Body of pancreas (tissue), 4 donors: ENCODE results near the gene DTNB. TPM values are rescaled to one million over a fixed set of nuclear protein-coding genes. Genes with fewer than 3 reads are reported as not detected.
"Not testable (repeated sequence)": the region's sequence is repeated elsewhere in the genome, so short reads cannot be mapped to it uniquely, and the experiment has no call there.

Experiments
- ATAC-seq: fragments of 150-250 bp; one replicate; pipeline ENCODE4 v1.9.1; 2016
- DNase-seq, 4 donors: peaks; one replicate each; pipeline ENCODE4 v3.0.0-alpha.2; 2019
- H3K27ac ChIP-seq, 4 donors: fragments of 200-600 bp; sonication (generic); 1 replicate in 3 of 4; 2 replicates in 1 of 4; pipeline versions ENCODE4 v1.5.1 to v1.6.1; 2016 to 2019; ENCODE audit warnings: mild to moderate bottlenecking in 1 of 4, mixed read lengths in 1 of 4, moderate library complexity in 1 of 4
- H3K27me3 ChIP-seq, 2 donors: fragments of 200-600 bp; sonication (generic); one replicate each; pipeline ENCODE4 v1.6.0; 2016; ENCODE audit warnings: mild to moderate bottlenecking in 1 of 2
- H3K36me3 ChIP-seq, 2 donors: fragments of 200-600 bp; sonication (generic); replicated peaks in 1 of 2; 2 replicates each; pipeline ENCODE4 v1.5.1; 2016; ENCODE audit warnings: low read depth in 2 of 2; ENCODE audit not compliant: insufficient read depth in 1 of 2
- H3K4me1 ChIP-seq: fragments of 200-600 bp; sonication (generic); one replicate; pipeline ENCODE4 v1.6.0; 2016
- H3K4me3 ChIP-seq, 2 donors: fragments of 200-600 bp; sonication (generic); 1 replicate in 1 of 2; 2 replicates in 1 of 2; pipeline ENCODE4 v1.5.1; 2016 to 2019
- H3K9me3 ChIP-seq, 3 donors: fragments of 200-600 bp; sonication (generic); 1 replicate in 2 of 3; 2 replicates in 1 of 3; pipeline ENCODE4 v1.5.1; 2016
- CTCF ChIP-seq, 7 experiments: fragments of 450-650 bp in 4 of 7; fragments of 200-600 bp in 3 of 7; sonication (generic) in 3 of 7; IDR thresholded peaks; one replicate each; pipeline ENCODE4 v1.5.1; 2016 to 2019; ENCODE audit warnings: antibody characterized with exemption in 7 of 7
- POLR2A ChIP-seq, 3 donors: fragments of 450-650 bp; IDR thresholded peaks; one replicate each; pipeline ENCODE4 v1.6.1; 2016; ENCODE audit warnings: antibody characterized with exemption in 3 of 3, mild to moderate bottlenecking in 2 of 3
- WGBS, 2 donors: methylation state at CpG; one replicate each; pipeline ENCODE4 v1.1.5; 2017; 5-methylcytosine and 5-hydroxymethylcytosine counted together
- intact Hi-C: fragments of 100-400 bp; cut with DNase I; formaldehyde crosslinking; loops from one replicate; pipeline ENCODE4 v1.15.1; 2023
- total RNA-seq, 2 donors: library from RNA; depleted of rRNA; stranded (reverse); fragments of >200 nt; gene quantifications; one replicate each; pipeline ENCODE4 v1.1.0, GENCODE V29; 2016

Gene DTNB
- total RNA-seq, 2 donors from 2014 or later = 17.8 to 22.6 TPM

- DNase-seq (no peak), ATAC-seq (no peak)
- no peaks in the 10 kb centered on the region for H3K36me3 ChIP-seq
- WGBS, 2 donors = 79 to 86% methylated on average over 9 of the region's 9 CpGs
- H3K4me3 ChIP-seq = no peak overlapping the region
- no peaks in the 10 kb centered on the region for H3K4me1 ChIP-seq
- intact Hi-C loops = no loop called here
- no peaks in the 10 kb centered on the region for H3K9me3 ChIP-seq
- H3K27me3 ChIP-seq = no peaks in the 10 kb centered on the region
- H3K27ac ChIP-seq = no peak overlapping the region
- TF ChIP-seq POLR2A (IDR thresholded peaks at IDR 0.05) (no peak), CTCF (IDR thresholded peaks at IDR 0.05) (no peak)
Observed at GRCh38 chr2:25639131-25639530, 34.2 kb downstream of the DTNB start.

GRCh38 chr2:25635797-25636196, 37.6 kb downstream of the DTNB start:
- Histone ChIP-seq H3K4me1 (no peaks in the 10 kb centered on the region), H3K27ac (no peak overlapping the region), H3K4me3 (no peak overlapping the region), H3K27me3 (no peaks in the 10 kb centered on the region), H3K36me3 (no peaks in the 10 kb centered on the region), H3K9me3 (no peaks in the 10 kb centered on the region)
- TF ChIP-seq POLR2A (IDR thresholded peaks at IDR 0.05) (no peak), CTCF (IDR thresholded peaks at IDR 0.05) (no peak)
- ATAC-seq (no peak), DNase-seq (no peak)
- 86 to 97% methylated on average over 1 of the region's 1 CpG for WGBS, 2 donors
- intact Hi-C loops = no loop called here

GRCh38 chr2:25633801-25634200, 39.6 kb downstream of the DTNB start:
- ATAC-seq, H3K36me3 ChIP-seq, H3K9me3 ChIP-seq, H3K4me3 ChIP-seq, intact Hi-C loops, H3K27ac ChIP-seq, H3K4me1 ChIP-seq, DNase-seq, H3K27me3 ChIP-seq: not testable (repeated sequence)
- WGBS, 2 donors = 89 to 100% methylated on average over 14 to 34 of the region's 34 CpGs

- intact Hi-C loops = no loop called here
- H3K27ac ChIP-seq = no peak overlapping the region
- ATAC-seq (no peak), DNase-seq (no peak)
- WGBS, 2 donors = 91 to 93% methylated on average over 2 of the region's 2 CpGs
- TF ChIP-seq POLR2A (IDR thresholded peaks at IDR 0.05) (no peak), CTCF (IDR thresholded peaks at IDR 0.05) (no peak)
- H3K9me3 ChIP-seq = no peaks in the 10 kb centered on the region
- no peaks in the 10 kb centered on the region for H3K4me1 ChIP-seq
- no peaks in the 10 kb centered on the region for H3K27me3 ChIP-seq
- H3K36me3 ChIP-seq = peaks cover 0 to 2% of the 10 kb centered on the region in 2 donors
- no peak overlapping the region for H3K4me3 ChIP-seq
Observed at GRCh38 chr2:25632396-25632795, 41.0 kb downstream of the DTNB start.

GRCh38 chr2:25624635-25625034, 48.7 kb downstream of the DTNB start:
- no peaks in the 10 kb centered on the region for H3K27me3 ChIP-seq
- WGBS, 2 donors = 90 to 91% methylated on average over 2 of the region's 2 CpGs
- DNase-seq (no peak), ATAC-seq (no peak)
- TF ChIP-seq POLR2A (IDR thresholded peaks at IDR 0.05) (no peak), CTCF (IDR thresholded peaks at IDR 0.05) (no peak)
- H3K4me1 ChIP-seq = no peaks in the 10 kb centered on the region
- no peak overlapping the region for H3K4me3 ChIP-seq
- H3K36me3 ChIP-seq = peaks cover 0 to 2% of the 10 kb centered on the region in 2 donors
- no peak overlapping the region for H3K27ac ChIP-seq
- intact Hi-C loops = no loop called here
- no peaks in the 10 kb centered on the region for H3K9me3 ChIP-seq
